Peyer's patch (tissue), 4 donors: ENCODE measurements around the gene SOCS4.

Experiments used
- POLR2A ChIP-seq, 2 donors: fragments of 450-650 bp; IDR thresholded peaks; one replicate each; pipeline ENCODE4 v1.5.1; 2017; ENCODE audit warnings: antibody characterized with exemption in 2 of 2, mild to moderate bottlenecking in 2 of 2, moderate library complexity in 2 of 2
- TF ChIP-seq, protein P1 (sequence below), 6 experiments: fragments of 450-650 bp in 4 of 6; fragments of 200-600 bp in 2 of 6; sonication (generic) in 1 of 6; IDR thresholded peaks; one replicate each; pipeline ENCODE4 v1.5.1; 2017 to 2019; ENCODE audit warnings: antibody characterized with exemption in 6 of 6, mild to moderate bottlenecking in 3 of 6, moderate library complexity in 1 of 6

DNA sequence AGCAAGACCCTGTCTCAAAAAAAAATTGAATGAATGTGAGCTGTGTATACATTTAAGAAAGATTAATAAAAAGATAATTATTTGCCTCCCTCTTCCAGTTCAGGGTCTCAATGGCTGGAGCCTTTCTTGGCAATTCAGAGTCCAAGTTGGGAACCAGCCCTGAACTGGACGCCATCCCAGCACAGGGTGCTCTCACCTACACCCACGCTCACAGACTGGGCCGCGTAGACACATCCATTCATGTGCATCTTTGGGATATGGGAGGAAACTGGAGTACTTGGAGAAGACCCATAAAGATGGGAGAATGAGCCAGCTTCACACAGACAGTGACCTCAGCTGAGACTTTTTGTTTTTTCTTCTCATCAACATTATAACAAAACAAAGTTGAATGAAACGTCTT lies 30.9 kb downstream of the SOCS4 start:
- TF ChIP-seq, protein P1, sequence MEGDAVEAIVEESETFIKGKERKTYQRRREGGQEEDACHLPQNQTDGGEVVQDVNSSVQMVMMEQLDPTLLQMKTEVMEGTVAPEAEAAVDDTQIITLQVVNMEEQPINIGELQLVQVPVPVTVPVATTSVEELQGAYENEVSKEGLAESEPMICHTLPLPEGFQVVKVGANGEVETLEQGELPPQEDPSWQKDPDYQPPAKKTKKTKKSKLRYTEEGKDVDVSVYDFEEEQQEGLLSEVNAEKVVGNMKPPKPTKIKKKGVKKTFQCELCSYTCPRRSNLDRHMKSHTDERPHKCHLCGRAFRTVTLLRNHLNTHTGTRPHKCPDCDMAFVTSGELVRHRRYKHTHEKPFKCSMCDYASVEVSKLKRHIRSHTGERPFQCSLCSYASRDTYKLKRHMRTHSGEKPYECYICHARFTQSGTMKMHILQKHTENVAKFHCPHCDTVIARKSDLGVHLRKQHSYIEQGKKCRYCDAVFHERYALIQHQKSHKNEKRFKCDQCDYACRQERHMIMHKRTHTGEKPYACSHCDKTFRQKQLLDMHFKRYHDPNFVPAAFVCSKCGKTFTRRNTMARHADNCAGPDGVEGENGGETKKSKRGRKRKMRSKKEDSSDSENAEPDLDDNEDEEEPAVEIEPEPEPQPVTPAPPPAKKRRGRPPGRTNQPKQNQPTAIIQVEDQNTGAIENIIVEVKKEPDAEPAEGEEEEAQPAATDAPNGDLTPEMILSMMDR (IDR thresholded peaks at IDR 0.05), result no peak
- no peak for TF ChIP-seq POLR2A (IDR thresholded peaks at IDR 0.05)
